ENCODE results near the gene TAF1.

- TF ChIP-seq CTCF (IDR thresholded peaks at IDR 0.05): no peak
- no peak for TF ChIP-seq POLR2A (IDR thresholded peaks at IDR 0.05)
Observed at GRCh38 chrX:71320126-71320525, 46.0 kb upstream of the TAF1 start.

Measured in body of pancreas (tissue), 4 donors.